HG03064 (cell line): Measurements from ENCODE around the gene MOV10L1.
"Not testable (repeated sequence)": the region's sequence is repeated elsewhere in the genome, so short reads cannot be mapped to it uniquely, and the experiment has no call there.

ENCODE experiments used
- ATAC-seq: cut with Tn5 transposase; IDR thresholded peaks from one replicate; pipeline ENCODE4 v1.9.1; 2021; ENCODE audit warnings: low read depth; ENCODE audit not compliant: unreplicated experiment

MOV10L1 gene

DNA sequence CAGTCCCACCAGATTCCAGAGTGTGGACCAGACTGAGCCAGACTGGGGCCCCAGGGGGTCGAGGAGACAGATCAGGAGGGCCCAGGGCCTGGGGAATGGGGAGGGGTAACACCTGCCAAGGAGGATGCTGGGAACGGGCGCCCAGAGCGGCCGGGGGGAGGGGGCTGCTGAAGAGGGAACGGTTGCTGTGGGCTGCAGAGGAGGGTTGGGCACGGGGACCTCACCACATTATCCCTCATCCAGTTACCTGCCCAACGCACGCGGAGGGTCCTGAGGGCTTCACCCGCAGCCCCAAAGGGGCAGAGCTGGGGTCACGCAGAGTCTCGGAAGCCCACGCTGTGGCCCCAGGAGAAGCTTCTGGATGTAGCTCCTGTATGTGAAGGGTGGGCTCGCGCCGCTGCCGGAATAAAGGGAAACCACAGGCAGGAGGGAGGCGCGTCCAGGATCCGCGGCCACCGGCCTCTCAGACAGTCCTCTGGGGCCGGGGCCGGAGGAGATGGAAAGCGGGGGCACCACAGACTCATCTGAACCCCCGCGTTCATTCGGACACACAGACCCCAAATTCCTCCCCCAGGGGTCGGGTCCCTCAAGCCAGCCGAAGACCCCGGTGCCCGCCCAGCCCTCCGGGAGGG is 110.1 kb downstream of the MOV10L1 start:
- peak; percentile 17 for ATAC-seq

- peak; percentile 58 for ATAC-seq
Observed at GRCh38 chr22:50200461-50201190, 110.8 kb downstream of the MOV10L1 start, which contains the start of gene SELENOO. TSS of gene SELENOO (plus strand) at chr22:50201011. CDS start at chr22:50201037, 26 bp downstream.

GRCh38 chr22:50201191-50202129 is 111.7 kb downstream of the MOV10L1 start:
- peak; percentile 7 for ATAC-seq

- ATAC-seq, result no peak
Observed at GRCh38 chr22:50202130-50202666, 112.4 kb downstream of the MOV10L1 start.

GRCh38 chr22:50203288-50203687 is 113.5 kb downstream of the MOV10L1 start:
- no peak for ATAC-seq

- ATAC-seq, result no peak
Observed at GRCh38 chr22:50204571-50204970, 114.8 kb downstream of the MOV10L1 start.

GRCh38 chr22:50204998-50205397 is 115.2 kb downstream of the MOV10L1 start:
- ATAC-seq, result not testable (repeated sequence)

GRCh38 chr22:50205781-50206569 is 116.2 kb downstream of the MOV10L1 start:
- ATAC-seq, result no peak

GRCh38 chr22:50206599-50206998 is 116.8 kb downstream of the MOV10L1 start:
- no peak for ATAC-seq

DNA sequence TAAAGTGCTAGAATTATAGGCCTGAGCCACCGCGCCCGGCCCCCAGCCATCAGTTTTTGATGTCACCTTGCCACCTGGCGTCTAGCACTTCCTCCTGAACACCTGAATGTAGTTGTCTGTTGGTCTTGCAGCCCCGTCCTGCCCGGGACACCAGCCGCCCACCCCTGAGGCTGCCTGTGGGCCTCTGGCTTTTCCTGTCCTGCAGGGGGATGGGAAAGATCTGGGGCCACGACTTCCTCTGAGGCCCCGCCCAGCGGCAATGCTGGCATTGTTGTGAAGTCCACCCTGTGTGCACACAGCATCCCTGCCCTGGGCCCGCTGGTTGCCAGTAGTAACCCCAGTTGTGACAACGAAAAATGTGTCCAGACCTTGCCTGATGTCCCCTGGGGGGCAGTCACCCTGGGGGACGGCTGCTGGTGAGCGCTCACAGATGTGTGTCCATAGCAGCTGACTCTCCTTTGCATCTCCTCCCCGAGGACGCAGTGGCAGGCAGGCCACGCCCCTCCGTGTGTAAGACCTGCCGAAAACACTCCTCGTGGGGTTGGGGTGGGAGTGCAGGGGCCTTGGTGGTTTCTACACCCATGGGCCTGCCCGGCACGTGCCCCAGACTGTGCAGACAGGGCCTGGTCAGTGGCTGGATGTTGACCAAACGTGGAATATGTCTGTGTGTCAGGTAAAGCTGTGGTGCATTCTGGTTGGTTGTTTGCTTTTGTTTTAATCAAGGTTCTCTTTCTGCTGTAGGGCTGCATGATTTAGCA is 117.8 kb downstream of the MOV10L1 start:
- ATAC-seq, result no peak

DNA sequence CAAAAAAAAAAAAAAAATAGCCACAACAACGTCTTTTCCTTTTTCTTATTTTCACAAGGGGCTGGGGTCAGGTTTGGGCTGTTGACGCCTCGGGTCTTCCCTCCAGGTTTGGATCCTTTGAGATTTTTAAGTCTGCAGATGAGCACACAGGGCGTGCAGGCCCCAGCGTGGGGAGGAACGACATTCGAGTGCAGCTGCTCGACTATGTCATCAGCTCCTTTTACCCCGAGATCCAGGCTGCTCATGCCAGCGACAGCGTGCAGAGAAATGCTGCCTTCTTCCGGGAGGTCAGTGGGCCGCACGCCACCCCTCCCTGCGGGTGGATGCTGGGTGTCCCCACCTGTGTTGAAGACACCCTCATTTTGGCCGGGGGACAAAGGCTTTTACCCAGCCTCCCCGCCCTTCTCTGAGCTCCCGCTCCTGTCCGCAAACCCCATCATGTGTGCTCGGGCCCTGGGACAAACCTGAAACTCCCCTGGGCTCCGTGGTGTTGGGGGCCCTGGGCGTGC is 118.7 kb downstream of the MOV10L1 start:
- ATAC-seq, result no peak

DNA sequence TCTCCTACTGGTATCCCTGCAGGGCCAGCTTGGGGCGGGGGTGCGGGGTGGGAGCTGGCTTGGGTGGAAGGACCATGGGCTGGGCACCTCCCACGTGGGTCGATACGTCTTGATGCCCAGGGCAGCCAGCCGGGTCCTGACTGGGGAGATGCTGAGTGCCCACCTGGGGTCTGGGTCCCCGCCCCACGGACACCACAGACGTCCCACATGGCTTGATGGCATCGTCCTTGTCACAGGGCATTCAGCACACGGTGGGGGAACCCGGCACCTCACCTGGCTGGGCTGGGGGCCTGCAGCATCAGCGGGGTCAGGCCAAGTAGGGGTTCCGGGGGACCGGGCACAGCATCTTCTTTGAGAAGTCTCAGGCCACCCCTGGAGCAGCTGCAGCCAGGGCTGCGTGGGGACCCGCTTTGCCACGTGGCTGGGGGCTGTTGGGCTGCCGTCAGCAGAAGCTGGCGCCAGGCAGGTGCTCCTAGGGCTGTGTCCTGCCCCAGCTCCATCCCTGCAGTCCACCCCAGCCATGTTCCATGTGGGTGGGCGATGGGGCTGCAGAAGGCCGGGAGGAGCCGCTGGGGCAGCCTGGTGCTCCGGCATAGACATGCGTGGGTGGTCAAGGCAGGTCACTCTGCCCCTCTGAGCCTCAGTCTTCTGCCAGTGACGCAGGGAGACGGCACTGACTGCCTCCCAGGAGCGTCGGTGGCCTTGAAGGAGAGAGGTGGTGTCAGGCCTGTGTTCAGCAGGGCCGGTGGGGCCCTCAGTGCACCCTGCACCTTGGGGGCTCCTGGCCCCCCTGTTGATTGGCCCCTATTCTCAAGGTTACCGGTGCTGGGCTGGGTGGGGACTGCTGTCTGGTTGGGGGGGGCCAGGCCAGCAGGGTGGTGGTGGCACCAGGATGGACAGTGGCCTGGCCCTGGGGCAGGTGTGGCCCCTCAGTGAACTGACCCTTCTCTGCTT is 119.4 kb downstream of the MOV10L1 start:
- no peak for ATAC-seq

DNA sequence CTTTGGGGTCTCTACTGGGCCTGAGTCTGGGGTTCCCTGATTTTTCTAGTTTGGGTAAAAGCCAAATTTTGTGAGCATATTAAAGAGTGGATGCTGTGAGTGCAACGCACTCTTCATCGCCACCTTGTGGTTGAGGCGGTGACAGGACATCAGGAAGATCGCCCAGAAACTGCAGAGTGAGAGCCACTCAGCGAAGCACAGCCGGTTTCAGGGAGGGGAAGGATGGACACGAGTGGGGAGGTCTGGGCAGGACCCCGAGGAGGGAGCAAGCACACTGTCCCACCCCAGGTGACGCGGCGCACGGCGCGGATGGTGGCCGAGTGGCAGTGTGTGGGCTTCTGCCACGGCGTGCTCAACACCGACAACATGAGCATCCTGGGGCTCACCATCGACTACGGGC is 120.1 kb downstream of the MOV10L1 start:
- no peak for ATAC-seq

- no peak for ATAC-seq
Observed at GRCh38 chr22:50210378-50211139, 120.8 kb downstream of the MOV10L1 start.

GRCh38 chr22:50211147-50211546 is 121.3 kb downstream of the MOV10L1 start:
- no peak for ATAC-seq
